DLD1 (cell line): ENCODE results near the gene PITX2.

Experiments
- in situ Hi-C: cut with HindIII; loops from 2 replicates; pipeline ENCODE4 v1.10.0; 2017; ENCODE audit warnings: low sequenced_read_pairs

The PITX2 gene

DNA sequence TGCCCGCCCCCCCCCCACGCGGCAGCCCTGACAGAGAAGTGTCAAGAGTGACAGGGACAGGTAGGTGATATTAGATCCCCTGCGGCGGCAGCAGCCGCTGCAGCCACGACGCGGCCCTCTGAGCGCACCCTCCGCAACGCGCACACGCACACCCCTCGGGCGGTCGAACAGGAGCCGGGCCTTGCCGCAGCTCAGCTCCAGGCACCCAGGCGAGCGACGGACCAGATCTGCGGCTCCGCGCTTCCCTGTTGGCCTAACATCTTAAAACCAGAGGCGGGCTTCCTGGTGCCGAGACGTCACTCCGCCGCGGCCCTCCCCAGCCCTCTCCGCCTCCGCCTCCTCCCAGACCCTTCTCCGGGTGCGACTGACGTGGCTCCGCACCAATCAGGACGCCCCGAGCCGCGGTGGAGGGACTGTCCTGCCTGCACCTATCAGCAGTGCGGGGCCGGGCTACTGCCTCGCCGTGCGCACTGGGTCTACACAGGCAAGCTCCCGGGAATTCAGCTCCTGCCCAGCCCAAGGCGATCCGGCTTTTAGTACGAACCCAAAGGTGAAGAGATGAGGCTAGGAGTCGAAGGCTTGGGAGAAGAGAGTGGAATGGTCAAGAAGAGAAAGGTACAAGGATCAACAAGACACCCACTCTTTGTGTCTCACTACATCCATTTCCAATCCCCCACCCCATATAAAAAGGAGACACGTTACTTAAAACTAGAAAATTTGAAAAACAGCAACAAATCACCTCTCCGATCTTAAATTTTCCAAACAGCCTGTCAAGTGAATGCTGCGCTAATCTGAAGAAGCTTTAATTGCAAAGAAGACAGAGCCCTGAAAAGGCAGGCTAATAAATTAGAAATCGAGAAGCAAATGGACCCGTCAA lies at the start of gene PITX2:
TSS of gene PITX2 (minus strand) at position 237 of the 877 bp plus-strand sequence. CDS start 617 bp downstream, outside the sequence.
- in situ Hi-C loops: loop anchor here (10.0 kb wide), 1 partner anchor 192 kb away; no protein-coding TSS in a partner anchor

GRCh38 chr4:110671679-110672078 lies 48.8 kb upstream of the PITX2 start:
- in situ Hi-C loops: no loop called here

DNA sequence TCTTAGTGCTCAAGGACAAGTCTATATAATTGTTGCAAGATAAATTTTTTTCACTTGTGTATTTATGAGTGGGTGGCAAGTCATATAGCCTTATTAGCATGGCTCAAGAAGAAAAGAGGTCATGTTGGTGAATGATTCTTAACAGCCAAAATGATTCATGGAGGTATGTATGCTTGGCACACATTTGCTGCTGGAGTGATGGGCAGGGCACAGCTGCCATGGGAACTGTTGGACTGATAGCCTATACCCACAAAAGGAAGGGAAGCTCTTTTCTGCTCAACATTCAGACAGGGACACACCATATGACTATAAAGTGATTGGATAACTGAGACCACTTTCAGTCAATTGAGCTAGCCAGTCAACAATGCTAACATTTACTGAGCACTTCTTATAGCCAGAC lies 46.8 kb upstream of the PITX2 start:
- in situ Hi-C loops: no loop called here

DNA sequence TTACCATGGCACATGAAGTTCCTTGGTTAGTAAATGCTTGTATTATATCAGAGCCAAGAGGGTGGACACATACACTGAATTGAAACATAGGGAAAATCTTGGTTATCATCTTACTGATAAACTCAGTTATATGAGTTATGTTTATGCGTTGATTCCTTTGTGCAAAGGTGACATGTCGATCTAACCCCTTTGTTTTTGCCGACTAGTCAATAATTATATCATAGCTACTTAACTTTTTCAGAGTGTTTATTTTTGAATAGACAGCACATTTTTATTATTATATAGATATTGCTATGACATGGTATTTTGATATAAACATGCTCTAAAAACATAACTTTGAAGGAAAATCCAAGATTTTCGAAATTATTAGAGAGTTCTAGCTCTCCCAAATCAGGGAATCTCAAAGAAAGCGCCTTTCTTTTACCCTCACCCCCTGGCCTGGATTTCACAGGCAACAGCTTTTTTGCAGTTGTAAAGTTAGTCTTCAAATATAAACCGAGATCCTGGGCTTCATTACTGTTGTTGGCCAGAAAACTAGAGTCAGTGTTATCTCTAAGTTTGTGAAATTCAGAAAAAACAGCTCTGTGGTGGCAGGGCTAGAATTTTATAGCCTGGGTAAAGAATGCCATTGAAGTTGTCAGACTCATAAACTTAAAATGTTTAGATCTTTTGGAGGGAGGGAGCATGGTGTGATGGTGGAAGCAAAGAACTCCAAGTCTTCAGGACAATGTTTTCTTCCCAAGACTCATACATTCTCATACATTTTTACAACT lies 45.8 kb upstream of the PITX2 start:
- in situ Hi-C loops: no loop called here

DNA sequence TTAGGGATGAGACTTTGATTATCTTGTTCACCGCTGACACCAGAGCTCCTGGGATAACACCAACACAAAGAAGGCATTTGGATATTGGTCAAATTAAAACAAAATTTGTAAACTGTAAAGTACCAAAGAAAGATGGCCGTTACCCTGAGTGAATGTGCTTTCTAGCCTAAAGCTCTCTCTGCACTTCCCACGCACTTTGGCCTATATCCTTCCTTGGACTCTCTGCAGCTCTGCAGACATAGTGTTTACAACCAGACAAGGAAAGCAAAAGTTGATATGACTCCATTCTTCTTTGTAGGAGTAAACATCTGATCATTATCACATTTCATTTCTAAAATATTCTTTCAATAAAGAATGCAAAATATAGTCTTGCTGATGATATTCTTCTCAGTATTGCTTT lies 44.8 kb upstream of the PITX2 start:
- in situ Hi-C loops: no loop called here

GRCh38 chr4:110666030-110666429 lies 43.2 kb upstream of the PITX2 start:
- in situ Hi-C loops: no loop called here

DNA sequence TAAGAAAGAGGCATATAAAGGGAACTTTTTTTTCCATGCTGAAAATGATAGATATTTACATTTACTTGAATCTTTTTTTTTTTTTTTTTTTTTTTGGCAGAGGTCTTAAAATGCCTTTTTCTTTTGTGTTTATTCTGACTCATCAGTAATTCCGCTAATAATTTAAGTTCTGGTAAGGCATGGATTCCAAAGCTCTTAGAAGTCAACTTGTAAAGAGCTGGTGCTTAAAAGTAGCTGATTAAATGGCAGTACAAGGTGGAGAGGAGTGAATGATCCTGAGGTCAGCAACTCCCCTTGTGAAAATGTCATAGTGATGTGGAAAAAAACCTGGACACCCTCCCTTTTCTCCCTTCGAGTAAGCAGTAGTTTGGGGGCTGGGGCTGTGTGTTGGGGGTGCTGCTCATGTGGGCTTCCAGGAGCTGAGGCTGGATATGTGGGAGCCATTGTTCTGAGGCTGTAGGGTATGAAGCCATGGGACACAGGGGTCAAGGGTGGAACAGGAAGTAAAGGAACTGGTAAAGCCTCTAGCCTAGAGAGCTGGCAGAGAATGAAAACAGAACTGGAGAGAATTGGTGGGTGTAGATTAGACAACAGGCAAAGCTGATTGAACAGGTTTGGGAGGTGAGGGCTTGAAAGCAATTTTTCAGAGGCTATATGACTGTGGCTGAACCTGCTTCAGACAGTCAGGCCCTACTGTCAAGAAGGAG lies 41.0 kb upstream of the PITX2 start:
- in situ Hi-C loops: no loop called here

DNA sequence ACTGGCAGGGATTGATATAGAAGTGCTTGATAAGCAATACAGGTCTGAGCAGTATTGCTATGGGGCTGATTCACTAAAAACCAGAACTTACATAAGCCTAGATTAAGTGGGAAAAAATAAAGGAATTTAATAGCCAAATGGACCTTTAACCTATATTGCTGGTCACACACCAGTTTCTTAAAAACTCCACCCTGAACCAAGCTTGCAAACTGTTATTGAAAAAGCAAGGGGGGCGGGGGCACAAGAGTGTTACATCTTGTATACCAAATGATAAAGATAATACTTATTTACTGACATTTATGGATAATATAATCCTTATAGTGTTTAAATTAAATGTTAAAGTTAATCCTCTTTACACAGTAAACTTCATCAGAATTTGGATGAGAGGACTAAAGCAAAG lies 40.3 kb upstream of the PITX2 start:
- in situ Hi-C loops: no loop called here

- in situ Hi-C loops: no loop called here
These were observed 37.9 kb upstream of the PITX2 start for GRCh38 chr4:110660755-110661154.

DNA sequence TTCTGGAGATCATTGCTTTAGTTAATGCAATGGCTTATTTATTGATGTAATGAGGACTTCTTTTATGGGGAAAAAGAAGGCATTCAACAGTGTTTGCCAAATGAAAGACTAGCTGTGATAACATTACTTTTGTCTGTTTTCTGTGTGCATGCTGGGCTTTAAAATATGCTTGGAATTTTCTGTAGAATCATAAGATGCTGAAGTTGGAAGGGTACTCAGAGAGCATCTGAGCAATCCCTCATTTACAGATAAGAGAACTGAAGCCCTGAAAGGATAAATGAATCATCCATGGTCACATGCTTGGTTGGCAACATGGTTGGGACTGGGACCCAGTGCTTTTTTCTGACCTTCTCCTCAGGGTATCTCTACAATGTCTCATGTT lies 31.4 kb upstream of the PITX2 start:
- in situ Hi-C loops: no loop called here

- in situ Hi-C loops: no loop called here
These were observed 30.7 kb upstream of the PITX2 start for GRCh38 chr4:110653321-110654253.

- in situ Hi-C loops: loop anchor here (25.0 kb wide), 1 partner anchor 318 kb away; no protein-coding TSS in a partner anchor
These were observed 21.1 kb upstream of the PITX2 start for GRCh38 chr4:110644008-110644407.

GRCh38 chr4:110643096-110643495 lies 20.2 kb upstream of the PITX2 start:
- in situ Hi-C loops: loop anchor here (25.0 kb wide), 1 partner anchor 319 kb away; no protein-coding TSS in a partner anchor

GRCh38 chr4:110641218-110641617 lies 18.3 kb upstream of the PITX2 start:
- in situ Hi-C loops: loop anchor here (25.0 kb wide), 1 partner anchor 321 kb away; no protein-coding TSS in a partner anchor

DNA sequence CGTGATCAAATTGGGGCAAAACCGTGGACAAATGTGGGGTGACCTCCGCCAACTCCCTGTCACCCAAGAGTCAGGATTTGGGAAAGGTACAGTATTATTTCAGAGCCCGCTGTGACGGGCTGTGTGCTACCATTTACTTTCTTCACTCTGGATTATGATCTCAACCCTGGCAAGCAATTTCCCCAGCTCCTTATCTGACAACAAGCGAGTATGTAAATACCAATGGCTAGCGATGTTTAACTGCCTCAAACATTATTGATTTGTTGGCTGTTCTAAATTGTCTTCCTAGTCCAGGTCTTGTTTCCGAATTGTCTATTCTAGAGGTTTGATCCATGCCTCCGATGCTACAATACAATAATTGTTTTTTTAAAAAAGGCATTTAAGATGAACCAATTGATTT lies 17.7 kb upstream of the PITX2 start:
- in situ Hi-C loops: loop anchor here (25.0 kb wide), 1 partner anchor 322 kb away; no protein-coding TSS in a partner anchor

DNA sequence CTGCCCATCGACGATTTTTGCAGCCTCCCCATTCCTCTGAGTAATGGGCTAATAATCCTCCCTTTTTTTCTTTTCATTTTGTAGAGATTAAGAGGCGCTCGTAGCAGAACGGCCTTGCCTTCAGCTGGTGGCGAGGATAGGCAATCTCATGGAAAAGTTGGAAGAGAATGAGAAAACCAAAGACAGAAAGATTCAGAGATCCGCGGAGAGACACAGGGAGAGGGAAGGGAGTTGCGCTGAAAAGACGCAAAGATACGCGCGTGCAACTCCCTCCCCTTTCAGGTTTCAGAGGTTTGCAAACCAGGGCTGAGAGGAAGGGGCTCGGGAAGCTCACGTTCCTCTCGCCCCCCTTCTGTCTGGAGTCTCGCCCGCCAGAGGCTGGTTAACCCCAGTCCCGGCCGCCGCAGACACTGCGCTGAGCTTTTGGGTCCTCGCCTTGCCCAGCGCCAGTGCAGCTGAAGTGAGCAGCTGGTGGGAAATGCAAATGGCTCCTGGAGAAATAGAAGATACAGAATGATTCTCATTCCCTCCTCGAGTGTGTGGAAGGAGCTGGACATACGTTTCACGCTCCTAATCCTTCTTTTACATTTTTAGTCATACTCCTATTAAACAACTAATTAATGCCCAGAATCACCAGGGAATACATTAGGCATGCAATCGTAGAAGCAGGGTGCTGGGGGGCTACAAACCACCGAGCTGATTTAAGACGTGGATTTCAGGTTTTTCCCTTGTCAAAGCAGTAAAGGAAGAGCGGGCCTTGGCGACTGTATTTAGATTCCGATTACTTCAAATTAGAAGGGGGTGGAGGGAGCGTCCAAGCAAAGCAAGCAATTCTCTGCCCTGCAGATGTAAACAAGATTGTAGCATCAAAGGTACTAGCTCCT lies 16.6 kb upstream of the PITX2 start:
- in situ Hi-C loops: loop anchor here (25.0 kb wide), 1 partner anchor 323 kb away; no protein-coding TSS in a partner anchor

- in situ Hi-C loops: loop anchor here (25.0 kb wide), 1 partner anchor 324 kb away; no protein-coding TSS in a partner anchor
These were observed 15.3 kb upstream of the PITX2 start for GRCh38 chr4:110638089-110638746.

- in situ Hi-C loops: loop anchor here (25.0 kb wide), 1 partner anchor 325 kb away; no protein-coding TSS in a partner anchor
These were observed 14.7 kb upstream of the PITX2 start for GRCh38 chr4:110637408-110638088.
